ENCODE measurements around the gene CTDSPL.

DNA sequence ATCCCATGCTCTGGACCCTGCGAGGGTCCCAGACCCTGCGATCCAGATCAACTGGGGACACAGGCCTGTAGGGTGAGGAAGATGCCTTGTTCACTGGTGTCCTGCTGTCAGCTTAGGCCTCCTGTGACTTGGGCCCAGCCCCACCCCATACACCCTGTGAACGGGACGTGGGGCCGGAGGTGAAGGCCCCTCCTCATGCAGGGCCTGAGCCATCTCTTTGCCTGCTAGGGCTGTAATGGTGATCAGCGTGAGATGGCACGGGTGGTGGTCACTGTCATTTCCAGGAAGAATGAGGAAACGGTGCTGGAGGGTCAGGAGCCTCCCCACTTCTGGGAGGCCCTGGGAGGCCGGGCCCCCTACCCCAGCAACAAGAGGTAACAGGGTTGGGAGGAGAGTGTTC is 141.3 kb downstream of the CTDSPL start:
- TF ChIP-seq, protein P1, sequence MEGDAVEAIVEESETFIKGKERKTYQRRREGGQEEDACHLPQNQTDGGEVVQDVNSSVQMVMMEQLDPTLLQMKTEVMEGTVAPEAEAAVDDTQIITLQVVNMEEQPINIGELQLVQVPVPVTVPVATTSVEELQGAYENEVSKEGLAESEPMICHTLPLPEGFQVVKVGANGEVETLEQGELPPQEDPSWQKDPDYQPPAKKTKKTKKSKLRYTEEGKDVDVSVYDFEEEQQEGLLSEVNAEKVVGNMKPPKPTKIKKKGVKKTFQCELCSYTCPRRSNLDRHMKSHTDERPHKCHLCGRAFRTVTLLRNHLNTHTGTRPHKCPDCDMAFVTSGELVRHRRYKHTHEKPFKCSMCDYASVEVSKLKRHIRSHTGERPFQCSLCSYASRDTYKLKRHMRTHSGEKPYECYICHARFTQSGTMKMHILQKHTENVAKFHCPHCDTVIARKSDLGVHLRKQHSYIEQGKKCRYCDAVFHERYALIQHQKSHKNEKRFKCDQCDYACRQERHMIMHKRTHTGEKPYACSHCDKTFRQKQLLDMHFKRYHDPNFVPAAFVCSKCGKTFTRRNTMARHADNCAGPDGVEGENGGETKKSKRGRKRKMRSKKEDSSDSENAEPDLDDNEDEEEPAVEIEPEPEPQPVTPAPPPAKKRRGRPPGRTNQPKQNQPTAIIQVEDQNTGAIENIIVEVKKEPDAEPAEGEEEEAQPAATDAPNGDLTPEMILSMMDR (IDR thresholded peaks at IDR 0.05; ENCODE audit: poor library complexity), result no peak
- TF ChIP-seq EZH2 (IDR thresholded peaks at IDR 0.05; ENCODE audit: borderline replicate concordance) (no peak), EZH2phosphoT487 (IDR thresholded peaks at IDR 0.05; ENCODE audit: low read depth, severe bottlenecking, unreplicated experiment) (no peak)
